Osteocyte (in vitro differentiated cells): Measurements from ENCODE around the gene CELF1. TPM values are rescaled to one million over a fixed set of nuclear protein-coding genes. Genes with fewer than 3 reads are reported as not detected.

ENCODE experiments used
- DNase-seq: peaks from one replicate; pipeline ENCODE4 v3.0.0; 2021; ENCODE audit warnings: mixed read lengths; ENCODE audit not compliant: unreplicated experiment; ENCODE audit errors: extremely low spot score
- H3K27ac Mint-ChIP-seq: one replicate; pipeline ENCODE4 v1.8.0; 2021; ENCODE audit warnings: mild to moderate bottlenecking, mixed read lengths; ENCODE audit not compliant: unreplicated experiment
- H3K27me3 Mint-ChIP-seq: one replicate; pipeline ENCODE4 v1.8.0; 2021; ENCODE audit warnings: mixed read lengths; ENCODE audit not compliant: unreplicated experiment
- H3K36me3 Mint-ChIP-seq: one replicate; pipeline ENCODE4 v1.8.0; 2021; ENCODE audit warnings: mixed read lengths; ENCODE audit not compliant: unreplicated experiment
- H3K4me1 Mint-ChIP-seq: one replicate; pipeline ENCODE4 v1.8.0; 2021; ENCODE audit warnings: mixed read lengths; ENCODE audit not compliant: unreplicated experiment
- H3K4me3 Mint-ChIP-seq: one replicate; pipeline ENCODE4 v1.8.0; 2021; ENCODE audit warnings: mild to moderate bottlenecking, moderate library complexity, mixed read lengths; ENCODE audit not compliant: unreplicated experiment
- H3K9me3 Mint-ChIP-seq: one replicate; pipeline ENCODE4 v1.8.0; 2021; ENCODE audit warnings: mixed read lengths; ENCODE audit not compliant: unreplicated experiment
- CTCF ChIP-seq: fragments of 200-600 bp; sonication (generic); IDR thresholded peaks from 2 replicates; pipeline ENCODE4 v1.5.0; 2021; ENCODE audit warnings: antibody characterized with exemption, mild to moderate bottlenecking, moderate library complexity
- total RNA-seq: library from RNA; stranded (reverse); gene quantifications from 2 replicates; pipeline ENCODE4 v1.2.1, GENCODE V29; 2021

Gene CELF1
- total RNA-seq, 1 donor from 2014 or later, result 88.6 TPM

GRCh38 chr11:47434011-47434786 lies 118.7 kb downstream of the CELF1 start:
- Mint-ChIP-seq H3K4me1 (no peaks in the 10 kb centered on the region), H3K9me3 (no peaks in the 10 kb centered on the region), H3K36me3 (no peaks in the 10 kb centered on the region), H3K27me3 (no peaks in the 10 kb centered on the region), H3K4me3 (no peak overlapping the region), H3K27ac (no peak overlapping the region)
- DNase-seq, result no peak
- TF ChIP-seq CTCF, result no peak

- DNase-seq, result no peak
- no peak overlapping the region for H3K27ac Mint-ChIP-seq
- no peak overlapping the region for H3K4me3 Mint-ChIP-seq
- no peak for TF ChIP-seq CTCF
- H3K4me1 Mint-ChIP-seq, result no peaks in the 10 kb centered on the region
- H3K36me3 Mint-ChIP-seq, result no peaks in the 10 kb centered on the region
- H3K9me3 Mint-ChIP-seq, result no peaks in the 10 kb centered on the region
- H3K27me3 Mint-ChIP-seq, result no peaks in the 10 kb centered on the region
Measured at GRCh38 chr11:47433157-47433556, 119.8 kb downstream of the CELF1 start.

- Mint-ChIP-seq H3K27ac (no peak overlapping the region), H3K36me3 (no peaks in the 10 kb centered on the region), H3K9me3 (no peaks in the 10 kb centered on the region), H3K4me3 (no peak overlapping the region), H3K4me1 (peaks cover 4% of the 10 kb centered on the region), H3K27me3 (no peaks in the 10 kb centered on the region)
- no peak for TF ChIP-seq CTCF
- no peak for DNase-seq
Measured at GRCh38 chr11:47431356-47432083, 121.4 kb downstream of the CELF1 start.

GRCh38 chr11:47430524-47430923 lies 122.4 kb downstream of the CELF1 start:
- Mint-ChIP-seq H3K4me1 (peaks cover 12% of the 10 kb centered on the region), H3K27ac (no peak overlapping the region), H3K4me3 (no peak overlapping the region), H3K9me3 (no peaks in the 10 kb centered on the region), H3K27me3 (no peaks in the 10 kb centered on the region), H3K36me3 (peaks cover 6% of the 10 kb centered on the region)
- no peak for DNase-seq
- no peak for TF ChIP-seq CTCF
